HG03432 (cell line): ENCODE results near the gene CANT1.

Experiments
- ATAC-seq: cut with Tn5 transposase; IDR thresholded peaks from one replicate; pipeline ENCODE4 v1.9.1; 2021; ENCODE audit warnings: mild to moderate bottlenecking, moderate library complexity; ENCODE audit not compliant: unreplicated experiment

Gene CANT1

GRCh38 chr17:78997231-78997741 lies 12.3 kb downstream of the CANT1 start:
- no peak for ATAC-seq

GRCh38 chr17:78996781-78997201 lies 12.8 kb downstream of the CANT1 start:
- no peak for ATAC-seq

DNA sequence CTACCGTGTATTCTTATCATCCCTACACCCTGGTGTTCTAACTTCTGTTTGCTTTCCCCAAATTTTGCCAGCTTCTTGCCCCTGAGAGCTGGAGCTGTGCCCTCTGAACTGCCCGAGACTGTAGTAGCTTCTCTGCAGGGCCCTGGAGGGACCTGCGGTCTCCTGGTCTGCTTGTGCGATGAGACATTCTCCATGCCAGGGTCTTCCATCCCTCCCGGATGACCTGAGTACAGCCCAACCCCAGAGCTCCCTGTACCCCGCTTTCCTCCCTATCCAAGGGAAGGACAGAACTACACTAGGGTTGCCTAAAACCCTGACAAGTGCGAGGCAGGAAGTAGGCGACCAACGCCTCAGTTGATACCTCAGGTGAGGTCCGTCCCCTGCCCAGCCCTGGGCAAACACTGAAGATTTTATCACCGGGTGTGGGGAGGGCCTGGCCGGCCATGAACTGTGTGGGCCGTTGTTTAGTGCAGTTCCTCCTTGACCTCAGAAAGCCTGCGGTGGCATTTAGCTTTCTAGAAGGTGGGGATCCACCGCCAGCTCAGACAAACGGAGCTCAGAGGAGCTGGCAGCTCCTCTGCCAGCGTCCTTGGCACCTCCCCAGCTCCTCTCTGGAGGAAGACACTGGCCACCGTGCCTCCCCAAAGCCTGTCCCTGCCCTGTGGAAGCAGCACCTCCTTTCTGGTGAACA lies 13.7 kb downstream of the CANT1 start:
- no peak for ATAC-seq

- ATAC-seq, result no peak
Measured at GRCh38 chr17:78995022-78995760, 14.4 kb downstream of the CANT1 start.

DNA sequence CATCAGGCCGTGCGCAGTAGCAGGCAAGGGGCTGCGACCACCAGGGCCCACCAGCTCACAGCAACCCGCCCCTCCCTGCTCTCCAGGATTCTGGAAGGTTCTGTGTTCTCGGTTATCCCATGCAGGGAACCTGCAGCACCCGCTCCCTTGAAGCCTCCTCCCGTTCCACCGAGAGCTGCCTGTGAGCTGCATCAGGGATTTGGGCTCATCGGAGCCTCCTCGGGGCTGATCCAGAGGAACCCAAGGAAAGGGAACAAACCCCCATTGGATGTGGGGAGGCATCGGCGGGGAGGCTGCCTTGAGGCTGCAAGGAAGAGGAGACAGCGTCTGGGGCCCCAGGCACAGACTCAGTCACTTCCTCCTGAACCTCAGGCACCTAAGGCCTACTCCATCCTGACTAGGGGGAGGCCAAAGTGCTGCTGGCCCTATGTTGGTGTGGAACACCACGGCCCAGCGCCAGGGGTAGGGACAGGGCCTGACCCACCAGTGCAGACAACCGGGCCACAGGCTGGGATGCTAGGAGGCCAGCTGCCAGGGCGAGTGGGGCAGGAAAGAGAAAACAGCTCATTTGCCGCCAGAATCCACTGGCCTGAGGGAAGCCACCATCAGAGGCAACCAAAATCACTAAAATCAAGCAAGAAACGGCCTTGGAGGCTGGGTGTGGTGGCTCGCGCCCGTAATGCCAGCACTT lies 15.4 kb downstream of the CANT1 start:
- ATAC-seq, result no peak

DNA sequence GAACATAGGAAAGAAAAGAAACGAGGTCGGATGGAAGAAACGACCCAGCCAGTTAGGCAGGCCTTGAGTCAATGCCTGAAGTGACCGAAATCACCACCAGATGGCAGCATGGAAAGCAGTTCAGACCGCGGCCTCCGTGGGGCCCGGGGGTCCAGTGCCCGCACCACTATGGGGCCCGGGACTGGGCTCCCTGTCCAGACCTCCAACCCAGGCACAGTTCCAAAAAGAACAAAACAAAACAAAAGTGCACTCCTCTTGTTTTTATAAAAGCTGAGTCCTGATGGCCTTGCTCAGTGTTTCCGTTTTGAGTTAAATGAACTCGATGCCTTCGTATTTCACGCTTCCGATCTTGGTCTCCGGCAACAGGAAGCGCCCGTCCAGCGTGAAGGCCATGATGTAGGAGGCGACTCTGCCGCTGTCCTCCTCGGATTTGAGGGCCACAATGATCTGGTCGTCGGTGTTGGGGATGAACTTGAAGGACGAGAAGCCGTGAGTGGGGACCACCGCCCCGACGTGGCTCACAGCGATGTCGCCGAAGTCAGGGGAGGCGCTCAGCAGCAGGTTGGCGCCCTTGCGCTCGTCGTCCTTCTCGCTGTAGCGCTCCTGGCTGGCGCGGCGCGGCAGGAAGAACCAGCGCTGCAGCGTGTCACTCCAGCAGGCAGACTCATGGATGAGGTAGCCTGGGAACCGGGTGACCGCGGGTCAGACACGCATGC lies 16.2 kb downstream of the CANT1 start:
- no peak for ATAC-seq

- ATAC-seq, result no peak
Measured at GRCh38 chr17:78992542-78993212, 16.9 kb downstream of the CANT1 start.

DNA sequence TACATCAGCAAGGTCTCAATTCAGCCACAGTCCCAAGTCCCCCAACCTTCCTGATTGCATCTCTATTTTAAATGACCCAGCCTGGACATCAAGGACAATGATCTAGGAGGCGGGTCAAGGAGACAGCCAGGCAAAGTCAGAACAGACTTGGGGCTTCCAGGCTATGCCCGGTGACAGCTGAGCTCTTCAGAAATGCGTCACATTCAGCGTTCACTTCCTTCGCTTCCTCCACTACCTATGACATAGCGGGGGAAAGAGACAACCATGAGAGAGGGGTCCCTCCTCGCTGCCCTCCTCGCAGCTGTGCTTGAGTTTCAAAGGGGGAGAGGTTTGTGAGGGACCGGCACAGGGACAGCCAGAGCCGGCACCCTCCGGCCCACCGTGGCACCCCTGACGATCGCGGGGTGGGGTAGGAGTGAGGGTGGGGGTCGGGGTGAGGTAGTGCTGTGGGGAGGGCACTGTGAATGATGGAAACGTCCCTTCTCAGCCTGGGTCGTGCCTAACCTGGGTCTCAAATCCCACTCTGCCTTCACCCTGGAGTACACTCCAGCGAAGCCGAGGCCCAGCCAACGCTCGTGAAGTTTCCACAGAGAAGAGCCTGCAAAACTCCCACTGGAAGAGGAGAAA lies 17.5 kb downstream of the CANT1 start:
- no peak for ATAC-seq

- no peak for ATAC-seq
Measured at GRCh38 chr17:78991017-78991738, 18.4 kb downstream of the CANT1 start.

DNA sequence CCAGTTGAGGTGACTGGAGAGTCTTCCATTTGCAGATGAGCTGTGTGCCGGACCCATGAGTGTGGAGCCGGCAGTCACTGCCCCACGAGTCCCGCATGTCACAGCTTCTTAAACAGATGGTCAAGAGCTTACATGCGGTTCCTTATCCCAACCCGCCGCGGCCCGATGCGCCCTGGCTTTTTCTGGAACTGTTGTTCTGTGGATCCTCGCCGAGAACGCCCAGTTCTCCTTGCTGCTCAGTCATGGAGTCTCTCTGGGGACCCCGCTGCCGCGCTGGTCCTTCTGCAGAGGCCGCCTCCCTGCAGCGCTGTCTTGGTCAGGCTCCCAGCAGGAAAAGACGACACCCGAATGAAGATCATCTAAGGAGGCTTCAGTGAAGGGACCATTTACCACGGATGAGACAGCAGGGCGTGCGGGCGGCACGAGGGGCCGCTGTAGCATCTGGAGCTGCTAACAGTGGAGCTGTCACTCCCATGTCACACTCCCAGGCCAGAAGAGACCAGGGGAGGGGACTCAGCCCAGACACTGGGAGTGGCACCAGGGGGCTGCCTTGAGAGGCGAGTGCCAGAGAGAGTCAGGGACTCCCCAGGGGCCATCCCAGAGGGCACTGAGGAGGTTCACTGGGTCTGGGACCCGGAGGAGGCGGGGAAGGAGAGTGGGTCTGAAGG lies 19.1 kb downstream of the CANT1 start:
- ATAC-seq, result no peak

DNA sequence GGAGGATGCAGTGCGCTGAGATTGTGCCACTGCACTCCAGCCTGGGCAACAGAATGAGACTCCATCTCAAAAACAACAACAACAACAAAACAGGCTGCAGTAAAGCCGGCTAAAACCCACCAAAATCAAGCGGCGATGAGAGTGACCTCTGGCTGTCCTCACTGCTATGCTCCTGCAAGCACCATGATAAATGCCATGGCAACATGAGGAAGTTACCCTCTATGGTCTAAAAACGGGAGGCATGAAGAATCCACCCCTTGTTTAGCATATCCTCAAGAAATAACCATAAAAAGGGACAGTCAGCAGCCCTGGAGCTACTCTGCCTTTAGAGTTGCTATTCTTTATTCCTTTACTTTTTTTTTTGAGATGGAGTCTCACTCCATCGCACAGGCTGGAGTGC lies 21.4 kb downstream of the CANT1 start:
- no peak for ATAC-seq

DNA sequence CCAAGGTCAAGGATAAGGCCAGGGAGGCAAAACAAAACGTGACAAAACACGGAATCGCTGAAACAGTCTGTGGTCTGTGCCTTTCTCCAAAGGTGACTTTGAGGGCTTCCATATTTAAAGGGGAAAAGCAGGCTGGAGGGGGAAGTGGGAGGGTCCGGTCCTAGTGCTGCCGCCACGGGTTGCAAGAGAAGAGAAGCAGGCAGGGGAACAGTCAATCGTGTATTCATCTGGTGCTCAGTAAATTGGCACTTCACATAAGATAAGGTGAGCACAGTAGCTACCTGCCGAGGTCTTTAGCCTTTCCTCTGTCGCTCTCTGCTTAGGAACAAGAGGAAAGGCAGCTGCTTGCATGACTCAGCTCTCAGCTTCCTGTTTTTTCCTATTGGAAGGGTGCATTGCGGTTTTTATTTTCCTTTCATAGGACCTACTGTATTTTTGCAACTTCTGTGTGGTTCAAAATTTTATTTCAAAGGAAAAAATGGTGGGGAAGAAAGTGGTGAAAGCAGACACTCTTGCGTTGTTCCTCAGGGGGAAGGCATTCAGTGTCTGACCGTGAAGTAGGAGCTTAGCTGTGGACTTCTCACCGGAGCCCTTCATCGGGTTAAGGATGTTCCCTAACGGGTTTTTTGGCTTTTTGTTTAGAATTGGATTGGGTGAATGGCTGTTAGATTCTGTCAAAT lies 22.8 kb downstream of the CANT1 start:
- ATAC-seq, result no peak

DNA sequence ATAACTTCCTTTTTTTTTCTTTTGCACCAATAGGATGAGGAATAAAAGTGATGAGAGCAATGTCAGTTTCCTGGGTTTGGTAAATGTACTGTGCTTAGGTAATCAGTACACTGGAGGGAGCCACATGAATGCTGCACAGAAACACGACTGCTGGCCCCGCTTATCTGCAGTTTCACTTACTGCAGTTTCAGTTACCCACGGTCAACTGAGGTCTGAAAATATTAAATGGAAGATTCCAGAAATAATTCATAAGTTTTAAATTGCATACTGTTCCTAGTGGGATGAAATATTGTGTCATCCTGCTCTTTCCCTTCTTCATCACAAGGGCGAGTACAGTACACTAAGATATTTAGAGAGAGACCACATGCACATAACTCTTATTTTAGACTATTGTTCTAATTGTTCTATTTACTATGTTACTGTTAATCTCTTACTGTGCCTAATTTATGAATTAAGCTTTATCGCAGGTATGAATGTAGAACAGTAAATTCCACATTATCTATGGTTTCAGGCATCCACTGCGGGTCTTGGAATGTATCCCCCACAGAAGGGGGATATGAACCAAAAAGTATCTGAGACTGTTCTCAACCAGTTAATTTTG lies 23.4 kb downstream of the CANT1 start:
- ATAC-seq, result no peak

DNA sequence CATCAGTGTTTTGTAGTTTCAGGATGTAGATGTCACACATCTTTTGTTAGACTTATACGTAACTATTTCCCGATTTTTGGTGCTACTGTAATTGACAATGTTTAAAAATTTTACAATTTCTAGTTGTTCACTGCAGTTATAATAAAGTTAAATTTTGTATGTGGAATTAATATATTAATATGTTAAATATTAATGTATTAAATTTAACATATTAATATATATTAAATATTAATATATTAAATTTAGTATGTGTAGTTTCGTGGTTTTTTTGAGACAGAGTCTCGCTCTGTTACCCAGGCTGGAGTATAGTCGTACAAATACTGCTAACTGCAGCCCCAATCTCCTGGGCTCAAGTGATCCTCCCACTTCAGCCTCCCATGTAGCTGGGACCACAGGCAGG lies 24.2 kb downstream of the CANT1 start:
- no peak for ATAC-seq

DNA sequence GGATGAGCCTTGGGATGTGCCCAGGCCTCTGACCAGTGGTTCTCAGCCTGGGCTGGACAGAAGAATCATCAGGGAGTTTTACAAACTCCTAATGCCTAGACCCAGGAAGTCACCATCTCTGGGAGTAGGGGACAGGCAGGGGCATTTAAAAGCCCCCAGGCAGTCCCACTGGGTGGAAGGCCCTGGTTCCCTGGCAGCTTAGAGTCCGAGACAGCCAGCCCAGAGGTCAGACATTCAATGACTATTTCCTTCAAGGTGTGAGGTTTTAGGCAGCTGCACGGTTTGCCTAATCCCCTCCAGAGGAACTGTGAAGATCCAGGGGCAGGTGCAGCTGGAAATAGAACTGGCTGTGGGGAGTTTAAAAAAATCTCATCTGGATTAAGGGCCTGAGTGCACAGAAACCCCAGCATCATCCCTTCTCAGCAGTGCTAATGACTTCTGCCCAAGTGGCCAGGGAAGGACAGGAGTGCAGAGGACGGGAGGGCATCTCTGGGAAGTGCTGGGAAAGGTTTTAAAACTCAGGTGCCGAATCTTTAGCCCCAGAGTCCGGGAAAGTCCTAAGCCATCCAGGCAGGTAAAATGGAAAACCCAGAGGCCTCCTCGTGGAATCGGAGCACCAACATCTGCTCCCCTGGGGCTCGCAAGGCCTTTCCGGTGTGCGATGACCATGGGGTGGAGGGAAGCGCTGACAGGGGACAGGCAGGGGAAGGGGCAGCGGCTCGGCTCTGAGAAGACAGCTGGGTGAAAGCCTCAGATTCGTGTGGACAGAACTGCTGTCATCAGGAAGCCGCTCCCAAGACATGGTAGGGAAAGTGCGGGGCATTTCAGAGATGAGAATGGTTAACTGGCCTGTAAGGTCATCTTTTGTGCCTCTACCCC lies 28.3 kb downstream of the CANT1 start:
- no peak for ATAC-seq

- ATAC-seq, result no peak
Measured at GRCh38 chr17:78980624-78980972, 29.0 kb downstream of the CANT1 start.
